ENCODE results near the gene MYO1D.

The MYO1D gene

DNA sequence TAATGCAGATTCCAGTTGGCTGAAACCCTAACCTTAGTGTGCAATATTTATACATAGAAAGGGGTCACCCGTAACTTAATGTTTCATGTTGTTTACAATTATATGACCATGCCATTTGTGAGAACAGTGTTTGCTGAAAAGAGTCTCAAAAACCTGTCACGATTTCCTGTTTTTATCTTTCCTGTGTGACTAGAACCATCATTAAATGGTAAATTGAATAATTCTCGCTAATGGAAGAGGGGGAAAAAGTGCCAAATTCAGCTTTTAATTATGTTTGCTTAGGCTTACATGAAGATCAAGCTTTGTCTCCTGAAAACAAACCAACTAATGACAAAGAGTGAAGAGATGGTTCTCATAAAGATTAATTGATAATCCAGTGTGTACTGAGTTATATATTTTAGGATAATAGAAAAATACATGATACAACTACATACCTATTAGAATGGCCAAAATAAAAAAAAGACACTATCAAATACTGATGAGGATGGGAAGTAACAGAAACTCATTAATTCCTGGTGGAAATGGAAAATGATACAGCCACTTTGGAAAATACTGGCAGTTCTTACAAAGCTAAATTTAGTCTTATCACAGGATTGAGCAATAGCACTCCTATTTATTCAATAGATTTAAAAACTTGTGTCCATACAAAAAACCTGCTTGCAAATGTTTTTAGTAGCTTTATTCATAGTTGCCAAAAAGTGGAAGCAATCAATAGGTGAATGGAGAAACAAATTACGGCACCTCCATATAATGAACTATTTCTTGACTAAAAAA lies 248.5 kb downstream of the MYO1D start:
- TF ChIP-seq, protein P1, sequence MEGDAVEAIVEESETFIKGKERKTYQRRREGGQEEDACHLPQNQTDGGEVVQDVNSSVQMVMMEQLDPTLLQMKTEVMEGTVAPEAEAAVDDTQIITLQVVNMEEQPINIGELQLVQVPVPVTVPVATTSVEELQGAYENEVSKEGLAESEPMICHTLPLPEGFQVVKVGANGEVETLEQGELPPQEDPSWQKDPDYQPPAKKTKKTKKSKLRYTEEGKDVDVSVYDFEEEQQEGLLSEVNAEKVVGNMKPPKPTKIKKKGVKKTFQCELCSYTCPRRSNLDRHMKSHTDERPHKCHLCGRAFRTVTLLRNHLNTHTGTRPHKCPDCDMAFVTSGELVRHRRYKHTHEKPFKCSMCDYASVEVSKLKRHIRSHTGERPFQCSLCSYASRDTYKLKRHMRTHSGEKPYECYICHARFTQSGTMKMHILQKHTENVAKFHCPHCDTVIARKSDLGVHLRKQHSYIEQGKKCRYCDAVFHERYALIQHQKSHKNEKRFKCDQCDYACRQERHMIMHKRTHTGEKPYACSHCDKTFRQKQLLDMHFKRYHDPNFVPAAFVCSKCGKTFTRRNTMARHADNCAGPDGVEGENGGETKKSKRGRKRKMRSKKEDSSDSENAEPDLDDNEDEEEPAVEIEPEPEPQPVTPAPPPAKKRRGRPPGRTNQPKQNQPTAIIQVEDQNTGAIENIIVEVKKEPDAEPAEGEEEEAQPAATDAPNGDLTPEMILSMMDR (IDR thresholded peaks at IDR 0.05; ENCODE audit: control extremely low read depth, extremely low read depth, low read depth, missing control alignments): no peak
- no peak for DNase-seq (ENCODE audit: extremely low spot score)
- POLR2A ChIA-PET: no interaction called here
- CTCF ChIA-PET: interaction anchor here (1.4 kb wide), 1 partner anchor 10 kb away, joined by 3 read pairs; no protein-coding TSS in a partner anchor

DNA sequence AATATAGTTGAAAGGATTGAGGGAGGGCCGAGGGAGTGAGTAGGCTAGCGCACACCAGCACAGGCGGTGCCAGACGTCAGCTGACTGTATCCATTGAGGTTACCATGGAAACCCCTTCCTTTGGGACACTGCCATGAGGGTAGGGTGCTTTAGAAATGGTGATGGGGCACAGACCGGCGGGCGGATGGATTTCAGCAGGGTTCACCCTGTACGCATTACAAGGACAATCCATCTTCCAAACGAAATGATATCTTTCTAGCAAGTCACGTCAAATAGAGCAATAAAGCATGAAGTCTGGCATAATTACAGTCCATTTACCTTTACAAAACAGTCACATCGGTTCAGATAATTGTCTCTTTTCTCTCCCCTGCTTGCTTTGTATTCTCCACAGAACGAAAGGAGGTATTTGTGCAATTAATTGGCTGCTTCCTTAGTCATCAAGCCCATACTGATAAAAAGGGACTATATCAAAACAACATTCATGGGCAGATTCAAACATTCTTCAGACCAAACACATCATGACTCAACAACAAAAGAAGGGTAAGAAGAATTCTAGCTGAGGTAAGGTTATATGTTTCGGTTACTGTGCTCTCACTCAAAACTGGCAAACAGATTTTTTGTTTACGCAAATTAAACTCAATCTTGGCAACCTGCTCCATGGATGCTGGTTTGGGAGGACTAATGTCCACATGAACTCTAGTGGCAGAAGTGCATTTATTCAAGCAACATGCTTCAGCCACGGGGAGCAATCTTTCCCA lies 249.5 kb downstream of the MYO1D start:
- DNase-seq (ENCODE audit: extremely low spot score): no peak
- TF ChIP-seq, protein P1 (IDR thresholded peaks at IDR 0.05; ENCODE audit: control extremely low read depth, extremely low read depth, low read depth, missing control alignments): no peak
- ChIA-PET POLR2A (no interaction called here), CTCF (interaction anchor here (1.4 to 1.9 kb wide), 3 partner anchors 9 to 32 kb away, joined by 3 to 5 read pairs (median 3); no protein-coding TSS in a partner anchor)

DNA sequence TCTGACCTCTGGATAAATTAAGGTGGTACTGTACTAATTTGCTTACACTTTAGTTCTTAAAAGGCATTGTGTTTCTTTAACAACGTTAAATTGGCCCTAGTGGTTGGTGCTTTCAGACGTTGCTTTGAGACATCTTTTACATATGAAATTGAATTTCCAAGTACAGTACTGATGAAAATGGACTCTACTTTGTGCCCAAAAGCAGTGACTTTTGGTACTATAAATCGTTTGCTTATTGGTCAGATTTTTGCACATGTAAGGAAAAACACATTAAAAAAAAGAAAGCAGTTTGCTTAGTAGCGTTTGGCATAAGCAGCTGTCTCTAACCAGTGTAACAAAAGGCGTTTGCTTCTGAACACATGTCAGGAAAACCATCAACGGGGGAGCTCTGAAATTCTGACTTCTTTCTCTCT lies 250.5 kb downstream of the MYO1D start:
- DNase-seq (ENCODE audit: extremely low spot score): no peak
- POLR2A ChIA-PET: no interaction called here

DNA sequence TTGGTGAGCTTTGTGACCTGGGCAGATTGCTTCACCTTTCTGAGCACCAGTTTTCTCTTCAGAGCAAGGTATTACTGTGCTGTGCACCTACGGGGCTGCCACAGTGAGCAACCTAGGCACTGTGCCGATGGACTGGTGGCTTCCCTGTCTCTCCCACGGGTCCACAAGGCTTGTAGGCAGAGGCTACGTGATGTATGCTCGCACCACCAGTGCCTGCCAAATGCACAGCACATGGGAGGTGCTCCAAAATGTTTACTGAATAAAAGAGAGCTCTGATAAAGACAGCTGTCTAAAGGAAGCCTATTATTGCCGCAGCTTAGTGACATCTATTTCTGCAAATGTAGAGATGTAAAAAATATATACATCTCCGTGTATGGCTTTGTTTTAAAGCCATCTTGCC lies 251.0 kb downstream of the MYO1D start:
- POLR2A ChIA-PET: no interaction called here
- CTCF ChIA-PET: interaction anchor here (1.4 to 1.9 kb wide), 3 partner anchors 11 to 57 kb away, joined by 3 to 5 read pairs (median 3); no protein-coding TSS in a partner anchor
- TF ChIP-seq, protein P1 (IDR thresholded peaks at IDR 0.05; ENCODE audit: control extremely low read depth, extremely low read depth, low read depth, missing control alignments): no peak
- DNase-seq (ENCODE audit: extremely low spot score): no peak

More for the DNA sequence above, 250.5 kb downstream of the MYO1D start:
- CTCF ChIA-PET: interaction anchor here (1.4 to 1.9 kb wide), 3 partner anchors 11 to 57 kb away, joined by 3 to 5 read pairs (median 3); no protein-coding TSS in a partner anchor
- TF ChIP-seq, protein P1 (IDR thresholded peaks at IDR 0.05; ENCODE audit: control extremely low read depth, extremely low read depth, low read depth, missing control alignments): no peak

DNA sequence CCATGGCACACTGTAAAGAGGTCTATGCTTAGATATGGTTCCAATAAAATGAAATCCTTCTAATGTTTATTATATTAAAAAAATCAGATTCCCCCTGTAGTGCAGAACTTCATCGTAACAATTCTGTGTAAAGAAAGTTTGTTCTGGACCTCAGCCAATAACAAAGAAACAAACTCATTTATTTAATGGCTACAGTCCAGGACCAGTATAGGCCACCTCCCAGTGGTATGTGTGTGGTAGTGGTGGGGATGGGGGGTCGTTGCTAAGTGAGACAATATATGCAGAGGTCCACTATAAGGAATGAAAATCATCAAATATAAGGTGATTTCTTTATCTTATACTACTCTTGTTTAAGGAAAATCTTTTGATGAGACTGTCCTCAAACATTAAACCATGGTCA lies 253.7 kb downstream of the MYO1D start:
- TF ChIP-seq, protein P1 (IDR thresholded peaks at IDR 0.05; ENCODE audit: control extremely low read depth, extremely low read depth, low read depth, missing control alignments): no peak
- ChIA-PET POLR2A (no interaction called here), CTCF (interaction anchor here (1.2 kb wide), 1 partner anchor 160 kb away, joined by 3 read pairs; no protein-coding TSS in a partner anchor)
- no peak for DNase-seq (ENCODE audit: extremely low spot score)

DNA sequence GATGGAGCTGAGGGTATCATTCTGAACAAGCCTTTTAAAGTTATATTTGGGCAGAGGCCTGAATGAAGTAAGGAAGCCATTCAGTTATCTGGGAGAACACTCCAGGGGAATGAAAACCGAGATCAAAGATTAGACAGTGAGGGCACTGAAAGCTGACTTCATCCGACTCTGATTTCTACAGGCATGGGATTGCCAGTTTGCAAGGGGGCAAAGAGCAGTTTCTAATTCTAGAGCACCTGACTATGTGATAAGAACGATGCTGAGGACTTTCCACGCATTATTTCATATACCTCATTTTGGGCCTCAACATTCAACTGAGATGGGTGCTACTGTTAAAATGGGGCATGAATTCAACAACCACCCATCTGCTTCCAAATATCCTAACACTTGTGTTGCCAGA lies 254.4 kb downstream of the MYO1D start:
- TF ChIP-seq, protein P1 (IDR thresholded peaks at IDR 0.05; ENCODE audit: control extremely low read depth, extremely low read depth, low read depth, missing control alignments): no peak
- ChIA-PET POLR2A (no interaction called here), CTCF (interaction anchor here (1.3 kb wide), 1 partner anchor 255 kb away, joined by 3 read pairs; the partner anchor contains the start of gene MYO1D)
- DNase-seq (ENCODE audit: extremely low spot score): no peak
